ENCODE results near the gene TPMT.

TPMT gene

GRCh38 chr6:18186033-18186432 lies 31.2 kb upstream of the TPMT start:
- ChIA-PET POLR2A (ENCODE audit: low non-redundant PET) (no interaction called here), CTCF (interaction anchor here (0.7 kb wide), 1 partner anchor 15 kb away, joined by 3 read pairs; no protein-coding TSS in a partner anchor)
- DNase-seq (ENCODE audit: low spot score), result no peak
- no peak overlapping the region for H3K27ac ChIP-seq
- TF ChIP-seq CTCF (conservative IDR thresholded peaks at IDR 0.05; ENCODE audit: low read depth), result no peak

- ChIA-PET CTCF (interaction anchor here (0.7 kb wide), 1 partner anchor 16 kb away, joined by 3 read pairs; no protein-coding TSS in a partner anchor), POLR2A (ENCODE audit: low non-redundant PET) (no interaction called here)
- no peak for TF ChIP-seq CTCF (conservative IDR thresholded peaks at IDR 0.05; ENCODE audit: low read depth)
- no peak for DNase-seq (ENCODE audit: low spot score)
- no peak overlapping the region for H3K27ac ChIP-seq
Observed at GRCh38 chr6:18185624-18186023, 30.7 kb upstream of the TPMT start.

- H3K27ac ChIP-seq, result no peak overlapping the region
- TF ChIP-seq CTCF (conservative IDR thresholded peaks at IDR 0.05; ENCODE audit: low read depth), result no peak
- no peak for DNase-seq (ENCODE audit: low spot score)
- ChIA-PET CTCF (no interaction called here), POLR2A (ENCODE audit: low non-redundant PET) (no interaction called here)
Observed at GRCh38 chr6:18183766-18184165, 28.9 kb upstream of the TPMT start.

GRCh38 chr6:18182568-18182967 lies 27.7 kb upstream of the TPMT start:
- ChIA-PET POLR2A (ENCODE audit: low non-redundant PET) (no interaction called here), CTCF (no interaction called here)
- DNase-seq (ENCODE audit: low spot score), result no peak
- H3K27ac ChIP-seq, result no peak overlapping the region
- TF ChIP-seq CTCF (conservative IDR thresholded peaks at IDR 0.05; ENCODE audit: low read depth), result no peak

GRCh38 chr6:18179770-18180356 lies 25.0 kb upstream of the TPMT start:
- no peak for TF ChIP-seq CTCF (conservative IDR thresholded peaks at IDR 0.05; ENCODE audit: low read depth)
- no peak overlapping the region for H3K27ac ChIP-seq
- DNase-seq (ENCODE audit: low spot score), result no peak
- CTCF ChIA-PET, result no interaction called here
- POLR2A ChIA-PET (ENCODE audit: low non-redundant PET), result no interaction called here

GRCh38 chr6:18178960-18179615 lies 24.2 kb upstream of the TPMT start:
- CTCF ChIA-PET, result interaction anchor here (0.6 kb wide), 1 partner anchor 36 kb away, joined by 6 read pairs; no protein-coding TSS in a partner anchor
- no peak for TF ChIP-seq CTCF (conservative IDR thresholded peaks at IDR 0.05; ENCODE audit: low read depth)
- no peak for DNase-seq (ENCODE audit: low spot score)
- POLR2A ChIA-PET (ENCODE audit: low non-redundant PET), result no interaction called here
- H3K27ac ChIP-seq, result no peak overlapping the region

Measured in RWPE1 (cell line).